Measurements from ENCODE around the gene SHC1.

The SHC1 gene

GRCh38 chr1:154934358-154934948 lies 36.1 kb downstream of the SHC1 start:
- no peak for DNase-seq (ENCODE audit: extremely low spot score)
- CTCF ChIA-PET: interaction anchor here (0.6 to 0.7 kb wide), 2 partner anchors 10 to 14 kb away, joined by 3 read pairs; no protein-coding TSS in a partner anchor
- POLR2A ChIA-PET: no interaction called here
- no peak for TF ChIP-seq SUZ12 (IDR thresholded peaks at IDR 0.05)
- TF ChIP-seq ARNT (IDR thresholded peaks at IDR 0.05): no peak
- no peak for TF ChIP-seq TARDBP (IDR thresholded peaks at IDR 0.05)
- TF ChIP-seq FOXK2 (IDR thresholded peaks at IDR 0.05): no peak
- no peak for TF ChIP-seq LEF1 (IDR thresholded peaks at IDR 0.05; ENCODE audit: borderline replicate concordance)
- TF ChIP-seq ELF4 (IDR thresholded peaks at IDR 0.05): no peak
- no peak for TF ChIP-seq NFRKB (IDR thresholded peaks at IDR 0.05)
- no peak for TF ChIP-seq SP1 (IDR thresholded peaks at IDR 0.05)
- no peak for TF ChIP-seq FOXM1 (IDR thresholded peaks at IDR 0.05; ENCODE audit: borderline replicate concordance)
- no peak for TF ChIP-seq HDGF (IDR thresholded peaks at IDR 0.05; ENCODE audit: borderline replicate concordance)
- no peak for TF ChIP-seq FOXA1 (IDR thresholded peaks at IDR 0.05)
- no peak for TF ChIP-seq CTBP1 (IDR thresholded peaks at IDR 0.05; ENCODE audit: borderline replicate concordance)

GRCh38 chr1:154931940-154932487 lies 38.5 kb downstream of the SHC1 start:
- ChIA-PET CTCF (no interaction called here), POLR2A (no interaction called here)
- TF ChIP-seq FOXA1 (IDR thresholded peaks at IDR 0.05) (no peak), ELF4 (IDR thresholded peaks at IDR 0.05) (no peak), ZNF384 (IDR thresholded peaks at IDR 0.05) (no peak), SP1 (IDR thresholded peaks at IDR 0.05) (no peak), ARNT (IDR thresholded peaks at IDR 0.05) (no peak), TARDBP (IDR thresholded peaks at IDR 0.05) (no peak), CTBP1 (IDR thresholded peaks at IDR 0.05; ENCODE audit: borderline replicate concordance) (no peak), LEF1 (IDR thresholded peaks at IDR 0.05; ENCODE audit: borderline replicate concordance) (no peak), HDGF (IDR thresholded peaks at IDR 0.05; ENCODE audit: borderline replicate concordance) (no peak), SUZ12 (IDR thresholded peaks at IDR 0.05) (no peak), L3MBTL2 (conservative IDR thresholded peaks at IDR 0.05) (no peak), FOXK2 (IDR thresholded peaks at IDR 0.05) (no peak), FOXM1 (IDR thresholded peaks at IDR 0.05; ENCODE audit: borderline replicate concordance) (no peak), NFRKB (IDR thresholded peaks at IDR 0.05) (no peak), PKNOX1 (IDR thresholded peaks at IDR 0.05) (no peak), BHLHE40 (IDR thresholded peaks at IDR 0.05; ENCODE audit: borderline replicate concordance) (no peak)
- no peak for DNase-seq (ENCODE audit: extremely low spot score)

- POLR2A ChIA-PET: interaction anchor here (3.3 kb wide), 1 partner anchor 10 kb away, joined by 11 read pairs; the partner anchor contains the start of gene PMVK
- DNase-seq (ENCODE audit: extremely low spot score): no peak
- TF ChIP-seq BHLHE40 (IDR thresholded peaks at IDR 0.05; ENCODE audit: borderline replicate concordance) (no peak), L3MBTL2 (conservative IDR thresholded peaks at IDR 0.05) (no peak), SUZ12 (IDR thresholded peaks at IDR 0.05) (no peak), FOXM1 (IDR thresholded peaks at IDR 0.05; ENCODE audit: borderline replicate concordance) (no peak), PKNOX1 (IDR thresholded peaks at IDR 0.05) (no peak), LEF1 (IDR thresholded peaks at IDR 0.05; ENCODE audit: borderline replicate concordance) (no peak), ARNT (IDR thresholded peaks at IDR 0.05) (no peak), SP1 (IDR thresholded peaks at IDR 0.05) (no peak), NFRKB (IDR thresholded peaks at IDR 0.05) (no peak), CTBP1 (IDR thresholded peaks at IDR 0.05; ENCODE audit: borderline replicate concordance) (no peak), FOXK2 (IDR thresholded peaks at IDR 0.05) (no peak), ZNF384 (IDR thresholded peaks at IDR 0.05) (no peak), TARDBP (IDR thresholded peaks at IDR 0.05) (no peak), FOXA1 (IDR thresholded peaks at IDR 0.05) (no peak), ELF4 (IDR thresholded peaks at IDR 0.05) (no peak), HDGF (IDR thresholded peaks at IDR 0.05; ENCODE audit: borderline replicate concordance) (no peak)
- CTCF ChIA-PET: no interaction called here
These were observed 44.3 kb downstream of the SHC1 start for GRCh38 chr1:154926201-154926600.

GRCh38 chr1:154925335-154926170 lies 45.0 kb downstream of the SHC1 start:
- ChIA-PET POLR2A (interaction anchor here (0.5 to 3.3 kb wide), 2 partner anchors 11 to 39 kb away, joined by 3 to 11 read pairs; partner anchors contain the start of gene PMVK), CTCF (interaction anchor here (0.7 kb wide), 1 partner anchor 18 kb away, joined by 3 read pairs; no protein-coding TSS in a partner anchor)
- DNase-seq (ENCODE audit: extremely low spot score): no peak
- TF ChIP-seq ZNF384 (IDR thresholded peaks at IDR 0.05) (no peak), SUZ12 (IDR thresholded peaks at IDR 0.05) (no peak), ELF4 (IDR thresholded peaks at IDR 0.05) (no peak), ARNT (IDR thresholded peaks at IDR 0.05) (no peak), CTBP1 (IDR thresholded peaks at IDR 0.05; ENCODE audit: borderline replicate concordance) (no peak), NFRKB (IDR thresholded peaks at IDR 0.05) (no peak), PKNOX1 (IDR thresholded peaks at IDR 0.05) (no peak), HDGF (IDR thresholded peaks at IDR 0.05; ENCODE audit: borderline replicate concordance) (no peak), LEF1 (IDR thresholded peaks at IDR 0.05; ENCODE audit: borderline replicate concordance) (no peak), FOXM1 (IDR thresholded peaks at IDR 0.05; ENCODE audit: borderline replicate concordance) (no peak), TARDBP (IDR thresholded peaks at IDR 0.05) (no peak), L3MBTL2 (conservative IDR thresholded peaks at IDR 0.05) (no peak), BHLHE40 (IDR thresholded peaks at IDR 0.05; ENCODE audit: borderline replicate concordance) (no peak), SP1 (IDR thresholded peaks at IDR 0.05) (no peak), FOXA1 (IDR thresholded peaks at IDR 0.05) (no peak), FOXK2 (IDR thresholded peaks at IDR 0.05) (no peak)

GRCh38 chr1:154923695-154924094 lies 46.9 kb downstream of the SHC1 start:
- POLR2A ChIA-PET: interaction anchor here (1.2 kb wide), 1 partner anchor 13 kb away, joined by 3 read pairs; the partner anchor contains the start of gene PMVK
- no peak for DNase-seq (ENCODE audit: extremely low spot score)
- TF ChIP-seq NFRKB (IDR thresholded peaks at IDR 0.05) (no peak), HDGF (IDR thresholded peaks at IDR 0.05; ENCODE audit: borderline replicate concordance) (no peak), L3MBTL2 (conservative IDR thresholded peaks at IDR 0.05) (no peak), ARNT (IDR thresholded peaks at IDR 0.05) (no peak), LEF1 (IDR thresholded peaks at IDR 0.05; ENCODE audit: borderline replicate concordance) (no peak), CTBP1 (IDR thresholded peaks at IDR 0.05; ENCODE audit: borderline replicate concordance) (no peak), SUZ12 (IDR thresholded peaks at IDR 0.05) (no peak), ELF4 (IDR thresholded peaks at IDR 0.05) (no peak), FOXA1 (IDR thresholded peaks at IDR 0.05) (no peak), FOXM1 (IDR thresholded peaks at IDR 0.05; ENCODE audit: borderline replicate concordance) (no peak)
- CTCF ChIA-PET: no interaction called here

Measured in HEK293T (cell line).